Dendritic cell treated with granulocyte-macrophage colony-stimulating factor and Interleukin-4, amounts not matched to agents 40 ng/mL and 50 ng/mL, for 4 days (primary cell): Measurements from ENCODE around the gene OR2AK2.

ENCODE experiments used
- H3K27ac Mint-ChIP-seq: one replicate; pipeline ENCODE4 v1.8.0; 2022; ENCODE audit warnings: mild to moderate bottlenecking, mixed read lengths
- H3K27me3 Mint-ChIP-seq: one replicate; pipeline ENCODE4 v1.8.0; 2022; ENCODE audit warnings: mild to moderate bottlenecking, mixed read lengths
- H3K36me3 Mint-ChIP-seq: one replicate; pipeline ENCODE4 v1.8.0; 2022; ENCODE audit warnings: low read depth, mixed read lengths
- H3K4me1 Mint-ChIP-seq: one replicate; pipeline ENCODE4 v1.8.0; 2022; ENCODE audit warnings: low read depth, mixed read lengths
- H3K4me3 Mint-ChIP-seq: one replicate; pipeline ENCODE4 v1.8.0; 2022; ENCODE audit warnings: mild to moderate bottlenecking, moderate library complexity, mixed read lengths
- H3K9me3 Mint-ChIP-seq: one replicate; pipeline ENCODE4 v1.8.0; 2022; ENCODE audit warnings: mixed read lengths
- intact Hi-C: fragments of 100-400 bp; cut with micrococcal nuclease; formaldehyde crosslinking; loops from one replicate; pipeline ENCODE4 v1.15.0; 2022

Gene OR2AK2

DNA sequence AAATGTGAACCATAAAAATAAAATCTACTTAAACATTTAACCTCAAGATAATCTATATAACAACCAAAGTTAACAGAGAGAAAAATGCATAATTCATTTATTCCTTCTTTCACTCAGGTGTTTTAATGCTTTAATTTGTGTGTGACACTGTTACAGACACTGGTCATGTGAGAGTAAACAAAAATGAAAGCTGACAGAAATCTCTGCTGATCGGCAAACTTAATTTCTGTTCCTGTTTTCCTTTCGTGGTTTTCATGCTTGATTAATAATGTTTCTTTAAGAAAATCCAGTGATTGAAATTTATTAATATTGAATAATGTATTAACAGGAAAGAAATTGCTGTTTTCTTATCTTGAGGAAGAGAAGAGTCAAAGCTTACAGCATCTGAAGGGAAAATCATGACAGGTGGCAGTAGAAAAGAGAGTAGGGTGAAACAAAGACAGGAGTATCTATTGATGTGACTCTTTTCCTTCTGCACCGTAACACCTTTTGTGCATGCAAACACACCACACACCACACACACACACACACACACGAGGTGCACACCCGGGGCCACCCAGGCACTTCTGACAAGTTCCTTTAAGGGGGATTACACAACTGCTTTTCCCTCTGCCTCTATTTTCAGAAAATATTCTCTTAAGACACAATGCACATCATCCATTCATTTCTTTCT lies 1.6 kb downstream of the OR2AK2 start:
- peaks cover 22% of the 10 kb centered on the region for H3K4me1 Mint-ChIP-seq
- intact Hi-C loops, result no loop called here
- no peak overlapping the region for H3K27ac Mint-ChIP-seq
- no peaks in the 10 kb centered on the region for H3K27me3 Mint-ChIP-seq
- peak overlapping the region; percentile 11 for H3K4me3 Mint-ChIP-seq
- H3K36me3 Mint-ChIP-seq, result no peaks in the 10 kb centered on the region
- peaks cover 1% of the 10 kb centered on the region for H3K9me3 Mint-ChIP-seq

GRCh38 chr1:247992986-247993385 lies 28.0 kb downstream of the OR2AK2 start:
- intact Hi-C loops, result no loop called here
- Mint-ChIP-seq H3K4me3 (no peak overlapping the region), H3K9me3 (peaks cover 10% of the 10 kb centered on the region), H3K27me3 (no peaks in the 10 kb centered on the region), H3K4me1 (no peaks in the 10 kb centered on the region), H3K36me3 (no peaks in the 10 kb centered on the region), H3K27ac (no peak overlapping the region)

- no peak overlapping the region for H3K4me3 Mint-ChIP-seq
- no peaks in the 10 kb centered on the region for H3K27me3 Mint-ChIP-seq
- H3K36me3 Mint-ChIP-seq, result no peaks in the 10 kb centered on the region
- no peak overlapping the region for H3K27ac Mint-ChIP-seq
- no peaks in the 10 kb centered on the region for H3K4me1 Mint-ChIP-seq
- intact Hi-C loops, result no loop called here
- peaks cover 9% of the 10 kb centered on the region for H3K9me3 Mint-ChIP-seq
Observed at GRCh38 chr1:247998811-247999210, 33.8 kb downstream of the OR2AK2 start.

DNA sequence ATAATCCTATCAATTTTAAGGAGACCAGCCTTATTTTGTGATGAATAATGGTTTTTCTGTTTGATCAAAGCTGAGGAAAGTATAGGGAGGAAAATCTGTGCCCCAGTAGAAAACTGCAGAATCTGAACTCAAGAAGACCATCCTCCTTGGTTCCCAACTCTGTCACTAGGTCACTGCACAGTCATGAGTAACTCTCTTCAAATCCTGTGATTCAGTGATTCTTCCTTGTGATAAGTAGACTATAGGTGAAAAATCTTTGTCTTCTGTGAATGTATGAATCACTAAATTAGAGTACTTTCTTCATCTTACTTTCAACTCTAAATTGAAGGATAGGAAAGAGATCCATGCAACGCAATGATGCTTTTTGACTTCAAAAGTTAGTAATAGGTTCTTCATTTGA lies 35.1 kb downstream of the OR2AK2 start:
- no peaks in the 10 kb centered on the region for H3K27me3 Mint-ChIP-seq
- peaks cover 9% of the 10 kb centered on the region for H3K9me3 Mint-ChIP-seq
- no peak overlapping the region for H3K27ac Mint-ChIP-seq
- H3K4me3 Mint-ChIP-seq, result no peak overlapping the region
- no peaks in the 10 kb centered on the region for H3K4me1 Mint-ChIP-seq
- no peaks in the 10 kb centered on the region for H3K36me3 Mint-ChIP-seq
- intact Hi-C loops, result no loop called here

DNA sequence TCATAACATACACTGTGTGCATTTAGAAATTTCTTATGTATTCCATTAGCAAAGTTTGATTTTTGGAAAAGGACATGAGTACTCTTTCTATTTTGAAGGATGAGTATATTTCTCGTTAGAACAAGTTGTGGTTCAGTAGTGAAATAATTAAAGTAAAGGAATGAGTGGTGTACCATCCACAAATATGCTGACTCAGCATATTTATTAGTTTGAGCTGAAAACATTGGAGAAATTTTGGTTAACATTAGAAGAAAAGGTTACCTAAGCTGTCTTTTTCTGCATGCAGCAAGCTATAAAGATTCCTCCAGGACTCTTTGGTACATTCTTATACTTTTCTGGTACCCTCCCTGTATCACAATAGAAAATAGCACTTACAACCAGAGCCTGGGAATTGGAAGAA lies 42.7 kb downstream of the OR2AK2 start:
- no peak overlapping the region for H3K27ac Mint-ChIP-seq
- no peaks in the 10 kb centered on the region for H3K27me3 Mint-ChIP-seq
- intact Hi-C loops, result no loop called here
- H3K4me1 Mint-ChIP-seq, result no peaks in the 10 kb centered on the region
- no peak overlapping the region for H3K4me3 Mint-ChIP-seq
- H3K36me3 Mint-ChIP-seq, result no peaks in the 10 kb centered on the region
- peaks cover 45% of the 10 kb centered on the region for H3K9me3 Mint-ChIP-seq

DNA sequence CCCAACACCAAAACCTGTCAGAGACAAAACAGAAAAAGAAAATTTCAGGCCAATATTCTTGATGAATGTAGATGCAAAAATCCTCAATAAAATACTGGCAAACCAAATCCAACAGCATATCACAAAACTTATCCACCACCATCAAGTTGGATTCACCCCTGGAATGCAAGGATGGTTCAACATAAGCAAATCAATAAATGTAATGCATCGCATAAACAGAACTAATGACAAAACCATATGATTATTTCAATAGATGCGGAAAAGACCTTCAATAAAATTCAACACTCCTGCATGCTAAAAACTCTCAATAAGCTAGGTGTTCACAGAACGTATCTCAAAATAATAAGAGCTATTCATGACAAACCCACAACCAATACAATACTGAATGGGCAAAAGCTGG lies 44.6 kb downstream of the OR2AK2 start:
- Mint-ChIP-seq H3K9me3 (peaks cover 36% of the 10 kb centered on the region), H3K4me3 (no peak overlapping the region), H3K36me3 (no peaks in the 10 kb centered on the region), H3K27ac (no peak overlapping the region), H3K4me1 (no peaks in the 10 kb centered on the region), H3K27me3 (no peaks in the 10 kb centered on the region)
- intact Hi-C loops, result no loop called here

DNA sequence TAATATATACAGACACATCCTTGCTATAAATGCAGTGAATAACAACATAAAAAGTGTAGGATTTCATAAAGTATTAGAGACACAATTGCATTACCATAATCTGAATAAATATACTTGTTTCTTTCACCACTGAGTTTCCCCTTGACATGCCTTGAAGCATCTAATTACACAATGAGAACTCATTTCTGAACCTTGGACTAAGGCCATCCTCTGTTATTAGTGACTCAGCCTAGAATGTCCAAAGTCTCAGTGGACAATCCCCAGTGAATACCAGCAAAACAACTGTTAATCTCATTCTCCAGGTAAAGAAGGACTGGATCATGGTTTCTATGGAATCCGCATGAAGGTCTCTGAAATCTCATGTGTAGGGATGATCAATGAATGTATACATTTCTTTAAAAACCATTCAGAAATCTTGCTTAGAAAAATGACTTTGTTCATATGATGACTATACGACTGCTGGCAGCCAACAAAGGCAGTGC lies 48.2 kb downstream of the OR2AK2 start, which contains the start of gene OR2L5:
Gene OR2L5 (plus strand): TSS at position 432 of the 482 bp plus-strand sequence. CDS start 8,288 bp downstream, outside the sequence.
- H3K9me3 Mint-ChIP-seq, result peaks cover 35% of the 10 kb centered on the region
- intact Hi-C loops, result no loop called here
- H3K4me3 Mint-ChIP-seq, result no peak within 1 kb of the TSS

DNA sequence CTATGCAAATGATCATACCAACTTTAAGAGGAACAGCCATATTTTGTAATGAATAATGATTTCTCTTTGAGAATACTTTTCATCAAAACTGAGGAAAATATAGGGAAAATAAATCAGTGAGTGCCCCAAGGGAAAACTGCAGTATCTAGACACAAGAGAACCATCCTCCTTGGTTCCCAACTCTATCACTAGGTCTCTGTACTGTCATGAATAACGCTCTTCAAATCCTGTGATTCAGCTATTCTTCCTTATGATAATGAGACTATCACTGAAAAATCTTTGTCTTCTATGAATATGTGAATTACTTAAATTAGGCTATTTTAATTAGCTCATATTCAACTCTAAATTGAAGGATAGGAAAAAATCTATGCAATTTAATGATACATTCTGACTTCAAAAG lies 50.8 kb downstream of the OR2AK2 start:
- no peaks in the 10 kb centered on the region for H3K36me3 Mint-ChIP-seq
- no peak overlapping the region for H3K4me3 Mint-ChIP-seq
- intact Hi-C loops, result no loop called here
- no peaks in the 10 kb centered on the region for H3K4me1 Mint-ChIP-seq
- no peaks in the 10 kb centered on the region for H3K27me3 Mint-ChIP-seq
- no peak overlapping the region for H3K27ac Mint-ChIP-seq
- H3K9me3 Mint-ChIP-seq, result peaks cover 23% of the 10 kb centered on the region

More for the DNA sequence above, 48.2 kb downstream of the OR2AK2 start, which contains the start of gene OR2L5:
- Mint-ChIP-seq H3K36me3 (no peaks in the 10 kb centered on the region), H3K27me3 (no peaks in the 10 kb centered on the region), H3K27ac (no peak within 1 kb of the TSS), H3K4me1 (no peaks in the 10 kb centered on the region)
